GM12878 (cell line): Measurements from ENCODE around the gene GCLM. TPM values are rescaled to one million over a fixed set of nuclear protein-coding genes. Genes with fewer than 3 reads are reported as not detected.

Experiments
- ATAC-seq: fragments of 200-7000 bp; cut with Tn5 transposase; 3 replicates; pipeline ENCODE4 v1.9.1; 2020; ENCODE audit warnings: mild to moderate bottlenecking, moderate library complexity
- BruUV-seq: library from RNA; stranded (reverse); fragments of 400-500 nt; replicated peaks from 2 replicates; lab custom pipeline; 2021; lab: Mats Ljungman, UMichigan
- CTCF ChIA-PET: fragments of 300-600 bp; sonication (Branson Sonifier 250); formaldehyde crosslinking; extraction: SDS; loops from one replicate; lab custom pipeline; 2021; ENCODE audit warnings: inconsistent platforms; lab: Yijun Ruan, JAX
- POLR2A ChIA-PET: fragments of 350-600 bp; formaldehyde crosslinking; extraction: SDS; loops from one replicate; lab custom pipeline; 2021; ENCODE audit warnings: inconsistent platforms; lab: Charles Lee
- RAD21 ChIA-PET: fragments of 300-600 bp; sonication (Branson Sonifier 250); formaldehyde crosslinking; loops from one replicate; lab custom pipeline; 2023; ENCODE audit warnings: antibody characterized with exemption; ENCODE audit not compliant: unreplicated experiment; lab: Charles Lee
- SMC1A ChIA-PET: fragments of 300-600 bp; sonication (Branson Sonifier 250); formaldehyde crosslinking; loops from one replicate; lab custom pipeline; 2023; ENCODE audit not compliant: unreplicated experiment, uncharacterized antibody; lab: Charles Lee
- DNase-seq: peaks from one replicate; pipeline ENCODE4 v3.0.0-alpha.2; 2011; ENCODE audit warnings: low read depth, low spot score
- FAIRE-seq: peaks from 3 replicates; lab custom pipeline; 2011; peaks lifted over from hg19 to GRCh38; lab: Jason Lieb, UNC
- H2AFZ ChIP-seq: 2 replicates; pipeline ENCODE4 v1.6.0; 2011; ENCODE audit warnings: low read depth, low read length, control low read depth; ENCODE audit not compliant: control insufficient read depth
- H3K27ac ChIP-seq: 2 replicates; pipeline ENCODE4 v1.5.1; 2011; ENCODE audit warnings: control low read depth; ENCODE audit not compliant: control insufficient read depth, insufficient read depth
- H3K27me3 ChIP-seq, 2 experiments: replicated peaks in 1 of 2; 2 replicates each; pipeline versions ENCODE4 v1.6.0 to v1.6.1; 2011; ENCODE audit warnings: low read length in 1 of 2; ENCODE audit not compliant: control insufficient read depth in 2 of 2, insufficient read depth in 2 of 2
- H3K36me3 ChIP-seq, 2 experiments: 2 replicates each; pipeline ENCODE4 v1.5.1; 2011; ENCODE audit warnings: low read length in 1 of 2; ENCODE audit not compliant: control insufficient read depth in 2 of 2, insufficient read depth in 2 of 2
- H3K4me1 ChIP-seq: 2 replicates; pipeline ENCODE4 v1.6.1; 2011; ENCODE audit warnings: mild to moderate bottlenecking, low read length, moderate library complexity, mixed read lengths; ENCODE audit not compliant: control insufficient read depth, insufficient read depth
- H3K4me2 ChIP-seq: 2 replicates; pipeline ENCODE4 v1.6.0; 2011; ENCODE audit warnings: control low read depth; ENCODE audit not compliant: control insufficient read depth, insufficient read depth
- H3K4me3 ChIP-seq: fragments of 200-600 bp; sonication (generic); 2 replicates; pipeline ENCODE4 v1.5.1; 2016
- H3K79me2 ChIP-seq: 2 replicates; pipeline ENCODE4 v1.6.0; 2011; ENCODE audit warnings: low read length; ENCODE audit not compliant: control insufficient read depth, insufficient read depth
- H3K9ac ChIP-seq: 2 replicates; pipeline ENCODE4 v1.8.0; 2011; ENCODE audit warnings: low read length, control low read depth, mixed read lengths; ENCODE audit not compliant: control insufficient read depth, insufficient read depth
- H3K9me3 ChIP-seq: replicated peaks from 3 replicates; pipeline ENCODE4 v1.5.1; 2011; ENCODE audit warnings: mild to moderate bottlenecking, low read length; ENCODE audit not compliant: control insufficient read depth, insufficient read depth
- H4K20me1 ChIP-seq: 2 replicates; pipeline ENCODE4 v1.6.0; 2011; ENCODE audit not compliant: control insufficient read depth, insufficient read depth
- ATF7 ChIP-seq: fragments of 450-650 bp; IDR thresholded peaks from 2 replicates; pipeline ENCODE4 v1.6.1; 2016; ENCODE audit warnings: low read depth, mild to moderate bottlenecking
- BCL3 ChIP-seq: IDR thresholded peaks from 2 replicates; pipeline ENCODE4 v1.6.1; 2011; ENCODE audit warnings: borderline replicate concordance, low read depth, mild to moderate bottlenecking, moderate library complexity, low read length; ENCODE audit not compliant: insufficient read depth, poor library complexity, severe bottlenecking
- E2F4 ChIP-seq: IDR thresholded peaks from 2 replicates; pipeline ENCODE4 v1.6.1; 2012; ENCODE audit warnings: low read depth, low read length, improper control_type of control experiment
- E2F8 ChIP-seq: fragments of 450-650 bp; IDR thresholded peaks from 2 replicates; pipeline ENCODE4 v1.6.1; 2018; ENCODE audit warnings: mild to moderate bottlenecking, low read depth, moderate library complexity; ENCODE audit not compliant: partially characterized antibody
- GABPA ChIP-seq: IDR thresholded peaks from 2 replicates; pipeline ENCODE4 v1.6.1; 2014; ENCODE audit warnings: antibody characterized with exemption, low read depth, mild to moderate bottlenecking, inconsistent platforms
- MTA3 ChIP-seq: IDR thresholded peaks from 2 replicates; pipeline ENCODE4 v1.6.1; 2012; ENCODE audit warnings: low read length, inconsistent platforms, borderline replicate concordance
- MYC ChIP-seq: IDR thresholded peaks from 2 replicates; pipeline ENCODE4 v1.6.1; 2011; ENCODE audit warnings: mild to moderate bottlenecking, low read length, moderate library complexity, inconsistent platforms; ENCODE audit not compliant: insufficient read depth, insufficient replicate concordance, insufficient read length, severe bottlenecking
- SPI1 ChIP-seq: IDR thresholded peaks from 2 replicates; pipeline ENCODE4 v1.6.1; 2011; ENCODE audit warnings: low read depth, mild to moderate bottlenecking, low read length, moderate library complexity, borderline replicate concordance; ENCODE audit not compliant: insufficient read depth
- YBX1 ChIP-seq: fragments of 450-650 bp; IDR thresholded peaks from 2 replicates; pipeline ENCODE4 v1.6.1; 2016; ENCODE audit warnings: antibody characterized with exemption
- WGBS: methylation state at CpG from one replicate; pipeline ENCODE4 v1.1.6; 2016; ENCODE audit warnings: low lambda C conversion rate; ENCODE audit not compliant: insufficient replicate concordance, insufficient coverage; ENCODE audit errors: missing lambda C conversion rate; 5-methylcytosine and 5-hydroxymethylcytosine counted together
- in situ Hi-C: fragments of 300-500 bp; cut with MboI; formaldehyde crosslinking; loops from 9 replicates; pipeline ENCODE4 v1.14.3; 2018; ENCODE audit warnings: mixed read lengths
- intact Hi-C: fragments of 100-400 bp; cut with micrococcal nuclease; formaldehyde crosslinking; loops from one replicate; pipeline ENCODE4 v1.14.2; 2022; ENCODE audit not compliant: unreplicated experiment
- polyA plus RNA-seq, 11 experiments: library from polyadenylated mRNA; depleted of rRNA in 4 of 11; unstranded in 6 of 11; stranded (reverse) in 5 of 11; fragments of >200 nt; fragmentation: Nextera tagmentation in 4 of 11; fragmentation: Illumina TruSeq in 1 of 11; extraction: Ambion mirVana in 4 of 11; extraction: Trizol in 1 of 11; gene quantifications; 1 replicate in 1 of 11; 2 replicates in 10 of 11; pipeline versions ENCODE4 v1.2.1 to v1.2.3, GENCODE V29; 2011 to 2016; ENCODE audit warnings: inconsistent platforms in 2 of 11, missing spikeins in 2 of 11, low read depth in 1 of 11
- total RNA-seq, 4 experiments: library from RNA; depleted of rRNA in 3 of 4; stranded (reverse); fragments of >200 nt in 3 of 4; fragmentation: Illumina TruSeq in 1 of 4; extraction: Trizol in 1 of 4; gene quantifications; 2 replicates each; pipeline versions ENCODE4 v1.2.1 to v1.2.3, GENCODE V29; 2013 to 2021

The GCLM gene
- total and polyA plus RNA-seq, 10 of the 15 experiments (the other 5 are each of a cell fraction or from before 2014, with no cell fraction given), result 2.6 to 17.3 (median 6.9) TPM

- H3K27ac ChIP-seq, result no peak overlapping the region
- BruUV-seq, result no TSS peak
- TF ChIP-seq SPI1, result no peak
- TF ChIP-seq ATF7, result no peak
- TF ChIP-seq E2F4, result no peak
- TF ChIP-seq MTA3, result no peak
- no peak for TF ChIP-seq E2F8
- TF ChIP-seq YBX1, result no peak
- no peak for TF ChIP-seq MYC
- TF ChIP-seq GABPA, result no peak
- no peak for TF ChIP-seq BCL3
- H3K4me1 ChIP-seq, result peaks cover 6% of the 10 kb centered on the region
- H3K4me2 ChIP-seq, result no peak overlapping the region
- DNase-seq (no peak), ATAC-seq (no peak), FAIRE-seq (no peak)
- H3K36me3 ChIP-seq, result no peaks in the 10 kb centered on the region
- ChIA-PET RAD21 (interaction anchor here (1.4 to 6.9 kb wide), 2 partner anchors 27 to 211 kb away, joined by 4 to 114 read pairs; no protein-coding TSS in a partner anchor), CTCF (interaction anchor here (0.7 to 10.6 kb wide), 4 partner anchors 27 to 404 kb away, joined by 3 to 156 read pairs (median 73); no protein-coding TSS in a partner anchor), SMC1A (interaction anchor here (0.7 to 5.0 kb wide), 4 partner anchors 24 to 1917 kb away, joined by 3 to 89 read pairs (median 5); no protein-coding TSS in a partner anchor), POLR2A (no interaction called here)
- H4K20me1 ChIP-seq, result no peaks in the 10 kb centered on the region
- WGBS, result 74% methylated on average over 3 of the region's 3 CpGs
- H2AFZ ChIP-seq, result no peak overlapping the region
- H3K9me3 ChIP-seq, result no peaks in the 10 kb centered on the region
- H3K27me3 ChIP-seq, result no peaks in the 10 kb centered on the region
- H3K9ac ChIP-seq, result no peak overlapping the region
- H3K79me2 ChIP-seq, result no peaks in the 10 kb centered on the region
- intact Hi-C loops, result no loop called here
- in situ Hi-C loops, result loop anchor here (5.0 to 25.0 kb wide), 3 partner anchors 214 to 537 kb away; partner anchors contain the start of gene FNBP1L
- no peak overlapping the region for H3K4me3 ChIP-seq
These were observed 67.5 kb downstream of the GCLM start for GRCh38 chr1:93841771-93842170.
